ENCODE measurements around the gene PTTG1IP. TPM values are rescaled to one million over a fixed set of nuclear protein-coding genes. Genes with fewer than 3 reads are reported as not detected.

PTTG1IP gene
- total RNA-seq, 1 donor from 2014 or later = 88.6 TPM

- no peak for DNase-seq
These were observed 23.2 kb upstream of the PTTG1IP start for GRCh38 chr21:44896561-44897286.

DNA sequence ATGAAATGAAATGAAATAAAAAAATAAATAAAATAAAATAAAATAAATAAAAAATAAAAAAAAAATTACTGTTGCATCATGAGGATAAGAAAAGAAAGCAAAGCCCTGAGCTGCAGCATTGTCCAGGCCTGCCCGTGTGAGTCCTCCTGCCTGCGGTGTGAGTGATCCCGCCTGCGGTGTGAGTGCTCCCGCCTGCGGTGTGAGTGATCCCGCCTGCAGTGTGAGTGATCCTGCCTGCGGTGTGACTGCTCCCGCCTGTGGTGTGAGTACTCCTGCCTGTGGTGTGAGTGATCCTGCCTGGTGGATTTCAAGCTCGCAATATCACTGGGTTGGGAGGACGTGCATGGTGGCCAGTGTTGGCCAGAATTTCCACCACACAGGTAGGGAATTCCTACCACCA lies 22.4 kb upstream of the PTTG1IP start:
- DNase-seq = no peak

GRCh38 chr21:44894687-44895302 lies 21.3 kb upstream of the PTTG1IP start:
- DNase-seq = no peak

DNA sequence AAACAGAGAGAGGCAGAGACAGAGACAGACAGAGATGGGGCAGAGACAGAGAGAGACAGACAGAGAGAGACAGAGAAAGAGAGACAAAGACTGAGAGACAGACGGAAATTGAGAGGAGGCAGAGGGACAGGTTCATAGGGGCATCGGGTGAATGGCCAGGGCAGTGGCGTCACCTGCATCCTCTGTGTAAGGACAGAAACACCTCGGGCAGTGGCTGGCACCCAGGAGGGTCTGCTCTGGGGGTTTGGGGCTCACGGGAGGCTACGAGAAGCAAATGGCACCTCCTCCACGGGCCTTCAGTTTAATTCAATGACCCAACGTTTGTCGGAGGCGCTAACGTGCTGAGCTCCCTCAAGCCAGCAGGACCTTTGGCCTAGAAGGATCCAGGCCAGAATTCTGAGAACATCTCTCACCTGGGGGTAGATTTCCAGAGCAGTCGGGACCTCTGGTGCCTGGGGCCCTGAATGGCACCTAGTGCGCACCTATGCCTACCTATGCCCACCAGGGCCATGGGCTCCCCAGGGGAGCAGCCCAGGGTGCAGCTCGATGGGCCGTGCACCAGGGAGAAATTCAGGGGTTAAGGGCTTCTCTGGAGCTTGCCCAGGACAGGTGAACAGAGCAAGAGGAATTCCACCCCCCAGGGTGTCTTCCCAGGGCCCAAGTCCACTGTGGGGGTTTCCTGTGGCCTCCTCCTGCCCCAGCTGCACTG lies 20.6 kb upstream of the PTTG1IP start:
- no peak for DNase-seq

- no peak for DNase-seq
These were observed 19.7 kb upstream of the PTTG1IP start for GRCh38 chr21:44893278-44893556.

DNA sequence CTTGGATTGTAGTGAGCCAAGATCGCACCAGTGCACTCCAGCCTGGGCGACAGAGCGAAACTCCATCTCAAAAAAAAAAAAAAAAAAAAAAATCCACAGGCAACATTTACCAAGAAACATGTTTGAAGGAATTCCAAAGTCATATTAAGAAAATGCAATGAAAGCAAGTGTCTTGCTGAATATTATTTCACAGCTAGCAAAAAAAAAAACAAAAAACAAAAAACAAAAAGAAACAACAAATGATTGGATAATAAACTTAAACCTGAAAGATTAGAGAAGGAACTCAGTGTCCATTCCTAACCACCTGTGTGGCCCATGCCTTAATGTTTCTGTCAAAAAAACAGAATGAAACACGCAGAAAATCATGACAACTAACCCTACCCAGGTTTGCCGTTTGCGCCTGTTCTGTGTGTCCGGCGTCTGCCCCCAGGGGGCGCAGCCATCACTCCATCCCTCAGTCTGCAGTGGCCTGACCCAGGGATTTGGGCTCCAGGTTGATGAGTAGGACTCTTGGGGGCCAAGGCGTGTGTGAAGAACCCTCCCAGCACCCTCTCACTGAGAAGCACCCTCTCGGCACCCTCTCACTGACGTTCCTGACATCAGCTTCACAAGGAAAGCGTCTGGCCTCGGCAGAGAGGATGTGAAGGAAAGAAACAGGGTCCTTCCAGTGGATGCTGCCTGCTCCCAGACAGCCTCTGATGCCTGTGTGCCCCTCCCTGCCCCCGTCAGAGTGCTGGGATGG lies 19.2 kb upstream of the PTTG1IP start:
- DNase-seq = no peak

DNA sequence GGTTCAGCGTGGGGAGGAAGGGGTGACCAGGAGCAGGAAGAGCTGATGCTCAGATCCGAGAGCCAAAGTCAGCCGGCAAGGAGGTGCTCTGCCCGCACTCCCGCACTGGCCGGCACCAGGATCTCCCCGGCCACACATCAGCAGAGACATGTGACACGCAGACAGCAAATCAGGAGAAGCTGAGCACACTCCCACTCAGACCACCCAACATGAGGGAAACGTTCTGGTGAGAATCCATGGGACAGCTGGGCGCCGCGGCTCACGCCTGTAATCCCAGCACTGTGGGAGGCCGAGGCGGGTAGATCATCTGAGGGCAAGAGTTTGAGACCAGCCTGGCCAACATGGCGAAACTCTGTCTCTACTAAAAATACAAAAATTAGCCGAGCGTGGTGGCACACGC lies 18.6 kb upstream of the PTTG1IP start:
- DNase-seq = no peak

- DNase-seq = no peak
These were observed 18.1 kb upstream of the PTTG1IP start for GRCh38 chr21:44891631-44892031.

DNA sequence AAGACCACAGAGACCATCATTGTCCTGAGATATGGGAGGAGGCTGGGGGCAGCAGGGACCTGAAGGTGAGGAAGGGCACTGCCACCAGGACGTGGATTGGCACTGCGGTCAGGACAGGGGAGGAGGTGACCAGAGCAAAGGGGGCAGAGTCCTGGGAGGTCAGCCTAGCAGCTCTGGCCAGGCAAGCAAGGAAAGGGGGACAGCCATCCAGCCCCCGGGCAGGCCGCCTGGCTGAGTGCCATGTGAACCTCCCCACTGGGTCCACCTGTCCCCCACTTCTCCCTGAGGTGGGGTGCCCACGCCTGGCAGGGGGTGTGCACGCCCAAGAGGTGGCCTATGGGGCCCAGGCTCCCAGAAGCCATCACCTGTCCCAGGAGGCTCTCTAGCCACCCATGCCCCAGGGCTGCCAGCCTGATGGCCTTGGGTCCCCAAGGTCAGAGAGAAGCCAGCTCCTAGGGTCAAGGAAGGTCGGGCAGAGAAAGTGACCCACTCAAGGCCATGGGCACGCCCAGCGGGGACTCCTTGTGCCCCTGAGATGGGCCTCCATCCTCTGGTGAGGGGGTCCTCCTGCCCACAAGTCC lies 17.6 kb upstream of the PTTG1IP start:
- DNase-seq = no peak

DNA sequence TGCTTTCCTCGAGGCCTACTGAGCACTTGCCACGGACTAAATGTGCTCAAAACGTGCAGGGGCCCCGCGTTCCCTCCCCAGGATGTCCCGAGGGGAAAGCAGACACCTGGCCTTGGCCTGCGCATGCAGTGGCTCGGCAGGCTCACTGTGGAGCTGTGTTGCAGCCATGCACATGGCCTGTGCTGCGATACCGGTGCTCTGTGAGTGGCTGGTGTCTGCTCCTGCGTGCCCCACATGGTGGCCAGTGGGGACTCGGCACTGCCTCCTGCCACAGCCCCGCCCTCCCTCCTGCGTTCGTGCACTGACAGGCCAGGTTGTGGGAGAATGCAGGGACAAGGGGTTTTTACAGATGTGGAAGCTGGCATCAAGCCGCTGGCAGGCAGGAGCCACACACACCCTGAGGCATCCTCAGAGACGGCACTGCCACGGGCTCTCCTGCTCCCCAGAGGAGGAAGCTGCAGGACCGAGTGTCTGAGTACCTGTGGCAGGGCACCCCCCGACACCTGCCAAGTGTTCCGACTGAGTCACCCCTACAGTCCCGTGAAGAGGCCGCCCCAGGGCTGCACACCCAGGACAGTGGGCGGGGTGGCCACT lies 16.9 kb upstream of the PTTG1IP start:
- DNase-seq = no peak

GRCh38 chr21:44889625-44890337 lies 16.3 kb upstream of the PTTG1IP start:
- no peak for DNase-seq

GRCh38 chr21:44888581-44889550 lies 15.4 kb upstream of the PTTG1IP start:
- DNase-seq = no peak

- no peak for DNase-seq
These were observed 14.5 kb upstream of the PTTG1IP start for GRCh38 chr21:44887807-44888580.

- no peak for DNase-seq
These were observed 13.8 kb upstream of the PTTG1IP start for GRCh38 chr21:44887126-44887806.

- no peak for DNase-seq
These were observed 12.9 kb upstream of the PTTG1IP start for GRCh38 chr21:44886113-44887075.

GRCh38 chr21:44885615-44886014 lies 12.1 kb upstream of the PTTG1IP start:
- no peak for DNase-seq

DNA sequence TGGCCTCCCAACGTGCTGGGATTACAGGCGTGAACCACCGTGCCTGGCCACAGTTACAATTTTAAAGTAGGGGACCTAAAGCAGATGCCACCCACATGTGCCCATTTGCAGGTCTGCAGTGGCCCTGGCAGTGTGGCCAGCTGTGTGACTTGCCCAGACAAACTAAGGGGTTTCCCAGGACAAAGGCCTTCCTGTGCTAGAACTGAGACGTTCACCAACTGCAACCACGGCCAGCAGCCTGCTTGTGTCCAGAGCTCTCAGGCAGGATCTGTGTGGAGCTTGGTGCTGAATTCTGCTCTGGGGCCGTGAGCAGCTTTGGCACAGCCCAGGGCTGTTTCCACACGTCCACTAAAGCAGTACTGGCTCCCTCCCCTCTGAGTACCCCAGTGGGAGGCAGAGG lies 10.6 kb upstream of the PTTG1IP start:
- DNase-seq = no peak

- DNase-seq = no peak
These were observed 9.8 kb upstream of the PTTG1IP start for GRCh38 chr21:44883250-44883649.

Measured in skin of body (tissue), 2 donors.